Daoy (cell line): Measurements from ENCODE around the gene FMO4. TPM values are rescaled to one million over a fixed set of nuclear protein-coding genes. Genes with fewer than 3 reads are reported as not detected.
"Not testable (repeated sequence)": the region's sequence is repeated elsewhere in the genome, so short reads cannot be mapped to it uniquely, and the experiment has no call there.

Experiments
- DNase-seq: peaks from one replicate; pipeline ENCODE4 v3.0.0-alpha.2; 2015; ENCODE audit warnings: low read depth
- total RNA-seq: library from RNA; depleted of rRNA; stranded (reverse); fragments of >200 nt; shearing (Covaris generic); gene quantifications from 2 replicates; pipeline ENCODE4 v1.2.3, GENCODE V29; 2014

The FMO4 gene
- total RNA-seq, 1 experiment from 2014 or later, result 0.97 TPM

- DNase-seq, result no peak
Observed at GRCh38 chr1:171334024-171334640, 20.1 kb downstream of the FMO4 start.

- no peak for DNase-seq
Observed at GRCh38 chr1:171335964-171336363, 22.0 kb downstream of the FMO4 start.

GRCh38 chr1:171339345-171339744 lies 25.4 kb downstream of the FMO4 start:
- not testable (repeated sequence) for DNase-seq

GRCh38 chr1:171343727-171344472 lies 29.9 kb downstream of the FMO4 start:
- no peak for DNase-seq

GRCh38 chr1:171344473-171344820 lies 30.5 kb downstream of the FMO4 start:
- DNase-seq, result no peak

GRCh38 chr1:171345536-171345935 lies 31.6 kb downstream of the FMO4 start:
- DNase-seq, result no peak

GRCh38 chr1:171346881-171347280 lies 32.9 kb downstream of the FMO4 start:
- peak; percentile 30 for DNase-seq

- no peak for DNase-seq
Observed at GRCh38 chr1:171350594-171350993, 36.6 kb downstream of the FMO4 start.

- DNase-seq, result no peak
Observed at GRCh38 chr1:171351961-171352360, 38.0 kb downstream of the FMO4 start.

- DNase-seq, result no peak
Observed at GRCh38 chr1:171352554-171352953, 38.6 kb downstream of the FMO4 start.

GRCh38 chr1:171355727-171356126 lies 41.7 kb downstream of the FMO4 start:
- peak; percentile 79 for DNase-seq

GRCh38 chr1:171357179-171357578 lies 43.2 kb downstream of the FMO4 start:
- DNase-seq, result no peak

- not testable (repeated sequence) for DNase-seq
Observed at GRCh38 chr1:171359355-171359648, 45.3 kb downstream of the FMO4 start.

GRCh38 chr1:171359731-171360527 lies 45.9 kb downstream of the FMO4 start:
- peak; percentile 37 for DNase-seq

- no peak for DNase-seq
Observed at GRCh38 chr1:171366085-171366484, 52.1 kb downstream of the FMO4 start.

- no peak for DNase-seq
Observed at GRCh38 chr1:171366816-171367215, 52.8 kb downstream of the FMO4 start.

GRCh38 chr1:171367436-171367835 lies 53.5 kb downstream of the FMO4 start:
- no peak for DNase-seq

- no peak for DNase-seq
Observed at GRCh38 chr1:171372418-171373084, 58.6 kb downstream of the FMO4 start.

GRCh38 chr1:171373357-171374122 lies 59.6 kb downstream of the FMO4 start:
- DNase-seq, result not testable (repeated sequence)

- no peak for DNase-seq
Observed at GRCh38 chr1:171379846-171380245, 65.9 kb downstream of the FMO4 start.

GRCh38 chr1:171381866-171382210 lies 67.9 kb downstream of the FMO4 start:
- DNase-seq, result no peak

- no peak for DNase-seq
Observed at GRCh38 chr1:171384496-171384895, 70.5 kb downstream of the FMO4 start.
